ENCODE data around the gene B4GALNT1. TPM values are rescaled to one million over a fixed set of nuclear protein-coding genes. Genes with fewer than 3 reads are reported as not detected.

The B4GALNT1 gene
- polyA plus RNA-seq, 1 donor (not counting 4 experiments of a cell fraction or from before 2014, with no cell fraction given) = 0.08 TPM

DNA sequence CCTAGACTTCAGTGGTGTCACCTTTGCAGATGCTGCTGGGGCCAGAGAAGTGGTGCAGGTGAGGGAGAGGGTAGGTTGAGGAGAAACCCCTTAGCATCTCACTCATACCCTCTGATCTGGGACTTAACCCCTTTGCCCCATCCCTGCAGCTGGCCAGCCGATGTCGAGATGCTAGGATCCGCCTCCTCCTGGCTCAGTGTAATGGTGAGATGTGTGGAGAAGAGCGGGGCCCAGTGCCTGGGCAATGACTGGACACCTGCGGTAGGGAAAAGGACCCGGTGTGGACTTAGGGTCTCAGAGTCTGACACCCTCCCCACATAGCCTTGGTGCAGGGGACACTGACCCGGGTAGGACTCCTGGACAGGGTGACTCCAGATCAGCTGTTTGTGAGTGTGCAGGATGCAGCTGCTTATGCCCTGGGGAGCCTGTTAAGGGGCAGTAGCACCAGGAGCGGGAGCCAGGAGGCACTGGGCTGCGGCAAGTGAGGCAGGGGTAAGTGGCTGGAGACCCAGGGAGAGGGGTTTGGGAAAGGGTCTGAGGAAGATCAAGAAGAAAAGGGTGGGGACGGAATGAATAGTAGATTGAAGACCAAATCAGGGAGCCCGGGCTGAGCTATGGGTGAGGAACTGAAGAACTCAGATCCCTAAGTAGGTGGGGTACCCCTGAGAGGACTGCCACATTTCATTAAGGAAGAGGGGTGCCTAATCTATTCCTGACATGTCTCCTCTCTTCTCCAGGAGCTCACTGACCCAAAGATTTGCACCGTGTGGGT is 7.6 kb downstream of the B4GALNT1 start:
- Histone ChIP-seq H3K36me3 (ENCODE audit: control insufficient read depth in 2 of 2, extremely low read depth in 1 of 2, insufficient read depth in 2 of 2, low read length in 2 of 2) (no peaks in the 10 kb centered on the region), H3K4me2 (ENCODE audit: control insufficient read depth, extremely low read depth, insufficient read depth, low read depth, low read length) (no peak overlapping the region), H3K79me2 (ENCODE audit: control insufficient read depth, insufficient read depth, low read length) (no peaks in the 10 kb centered on the region), H3K9me1 (ENCODE audit: control insufficient read depth, extremely low read depth, insufficient read depth, low read length) (no peaks in the 10 kb centered on the region), H3K27me3 (ENCODE audit: control insufficient read depth, extremely low read depth, insufficient read depth, low read length) (peaks cover 92% of the 10 kb centered on the region), H3K9me3 (ENCODE audit: control insufficient read depth, low read depth, low read length) (no peaks in the 10 kb centered on the region), H4K20me1 (ENCODE audit: control insufficient read depth, extremely low read depth, insufficient read depth, low read length) (peaks cover 3% of the 10 kb centered on the region), H3K9ac (ENCODE audit: control insufficient read depth, extremely low read depth, insufficient read depth, low read length) (no peak overlapping the region), H3K4me3 (ENCODE audit: control insufficient read depth in 2 of 3, extremely low read depth in 1 of 3, insufficient read depth in 2 of 3, low read depth in 1 of 3, low read length in 3 of 3) (no peak overlapping the region), H3K27ac (ENCODE audit: control insufficient read depth, insufficient read depth, low read length) (no peak overlapping the region), H2AFZ (ENCODE audit: control insufficient read depth, low read length) (no peak overlapping the region), H3K4me1 (ENCODE audit: control insufficient read depth, extremely low read depth, insufficient read depth, low read length) (peaks cover 15% of the 10 kb centered on the region)
- TF ChIP-seq, protein P1, sequence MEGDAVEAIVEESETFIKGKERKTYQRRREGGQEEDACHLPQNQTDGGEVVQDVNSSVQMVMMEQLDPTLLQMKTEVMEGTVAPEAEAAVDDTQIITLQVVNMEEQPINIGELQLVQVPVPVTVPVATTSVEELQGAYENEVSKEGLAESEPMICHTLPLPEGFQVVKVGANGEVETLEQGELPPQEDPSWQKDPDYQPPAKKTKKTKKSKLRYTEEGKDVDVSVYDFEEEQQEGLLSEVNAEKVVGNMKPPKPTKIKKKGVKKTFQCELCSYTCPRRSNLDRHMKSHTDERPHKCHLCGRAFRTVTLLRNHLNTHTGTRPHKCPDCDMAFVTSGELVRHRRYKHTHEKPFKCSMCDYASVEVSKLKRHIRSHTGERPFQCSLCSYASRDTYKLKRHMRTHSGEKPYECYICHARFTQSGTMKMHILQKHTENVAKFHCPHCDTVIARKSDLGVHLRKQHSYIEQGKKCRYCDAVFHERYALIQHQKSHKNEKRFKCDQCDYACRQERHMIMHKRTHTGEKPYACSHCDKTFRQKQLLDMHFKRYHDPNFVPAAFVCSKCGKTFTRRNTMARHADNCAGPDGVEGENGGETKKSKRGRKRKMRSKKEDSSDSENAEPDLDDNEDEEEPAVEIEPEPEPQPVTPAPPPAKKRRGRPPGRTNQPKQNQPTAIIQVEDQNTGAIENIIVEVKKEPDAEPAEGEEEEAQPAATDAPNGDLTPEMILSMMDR (optimal IDR thresholded peaks at IDR 0.05 in 1 of 3, IDR thresholded peaks at IDR 0.05 in 1 of 3, conservative IDR thresholded peaks at IDR 0.05 in 1 of 3; ENCODE audit: extremely low read depth in 1 of 3, insufficient read depth in 2 of 3, low read length in 3 of 3) = no peak
- TF ChIP-seq EZH2 (IDR thresholded peaks at IDR 0.05; ENCODE audit: low read length) = no peak
- DNase-seq (ENCODE audit: low read depth, low spot score) = no peak
- no peak for FAIRE-seq
- dilution Hi-C loops (cut with MboI; ENCODE audit: extremely low pct_ligation_motif_present, low sequenced_read_pairs) = no loop called here

DNA sequence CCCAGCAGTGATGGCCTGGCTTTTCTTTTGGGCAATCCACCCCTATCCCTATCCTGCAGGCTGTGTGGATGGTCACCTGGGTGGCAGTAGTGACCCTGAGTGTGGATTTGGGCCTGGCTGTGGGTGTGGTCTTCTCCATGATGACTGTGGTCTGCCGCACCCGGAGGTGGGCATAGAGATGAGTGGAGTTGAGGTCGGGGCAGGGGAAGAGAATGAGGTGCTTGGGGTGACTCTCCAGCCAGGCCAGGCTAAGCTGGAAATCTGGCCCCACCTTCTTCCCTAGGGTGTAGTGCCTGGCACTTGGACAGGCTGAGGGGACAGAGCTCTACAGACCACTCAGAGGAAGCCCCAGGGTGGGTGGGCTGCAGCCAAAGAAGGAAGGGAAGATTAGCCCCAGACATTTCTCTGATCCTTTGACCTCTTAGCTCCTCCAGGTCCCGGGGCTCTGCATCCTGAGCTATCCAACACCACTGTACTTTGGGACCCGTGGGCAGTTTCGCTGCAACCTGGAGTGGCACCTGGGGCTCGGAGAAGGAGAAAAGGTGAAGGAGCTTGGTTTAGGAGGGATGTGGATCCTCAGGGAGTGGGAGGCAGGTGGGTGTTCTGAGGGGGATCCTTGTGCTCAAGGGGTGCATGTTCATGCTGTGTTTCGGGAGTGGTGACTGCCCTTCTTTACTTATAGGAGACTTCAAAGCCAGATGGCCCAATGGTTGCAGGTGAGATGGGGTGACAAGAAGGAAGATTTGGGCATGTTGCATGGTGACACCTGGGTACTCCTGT is 8.4 kb downstream of the B4GALNT1 start:
- no peak overlapping the region for H2AFZ ChIP-seq (ENCODE audit: control insufficient read depth, low read length)
- no peaks in the 10 kb centered on the region for H3K9me3 ChIP-seq (ENCODE audit: control insufficient read depth, low read depth, low read length)
- peaks cover 96% of the 10 kb centered on the region for H3K27me3 ChIP-seq (ENCODE audit: control insufficient read depth, extremely low read depth, insufficient read depth, low read length)
- H3K79me2 ChIP-seq (ENCODE audit: control insufficient read depth, insufficient read depth, low read length) = no peaks in the 10 kb centered on the region
- TF ChIP-seq, protein P1 (optimal IDR thresholded peaks at IDR 0.05 in 1 of 3, IDR thresholded peaks at IDR 0.05 in 1 of 3, conservative IDR thresholded peaks at IDR 0.05 in 1 of 3; ENCODE audit: extremely low read depth in 1 of 3, insufficient read depth in 2 of 3, low read length in 3 of 3) = no peak
- TF ChIP-seq EZH2 (IDR thresholded peaks at IDR 0.05; ENCODE audit: low read length) = no peak
- DNase-seq (ENCODE audit: low read depth, low spot score) (no peak), FAIRE-seq (no peak)
- H3K4me2 ChIP-seq (ENCODE audit: control insufficient read depth, extremely low read depth, insufficient read depth, low read depth, low read length) = no peak overlapping the region
- no peaks in the 10 kb centered on the region for H3K36me3 ChIP-seq (ENCODE audit: control insufficient read depth in 2 of 2, extremely low read depth in 1 of 2, insufficient read depth in 2 of 2, low read length in 2 of 2)
- no peaks in the 10 kb centered on the region for H3K9me1 ChIP-seq (ENCODE audit: control insufficient read depth, extremely low read depth, insufficient read depth, low read length)
- no peak overlapping the region for H3K4me3 ChIP-seq (ENCODE audit: control insufficient read depth in 2 of 3, extremely low read depth in 1 of 3, insufficient read depth in 2 of 3, low read depth in 1 of 3, low read length in 3 of 3)
- no peak overlapping the region for H3K27ac ChIP-seq (ENCODE audit: control insufficient read depth, insufficient read depth, low read length)
- H4K20me1 ChIP-seq (ENCODE audit: control insufficient read depth, extremely low read depth, insufficient read depth, low read length) = peaks cover 3% of the 10 kb centered on the region
- dilution Hi-C loops (cut with MboI; ENCODE audit: extremely low pct_ligation_motif_present, low sequenced_read_pairs) = no loop called here
- peaks cover 16% of the 10 kb centered on the region for H3K4me1 ChIP-seq (ENCODE audit: control insufficient read depth, extremely low read depth, insufficient read depth, low read length)
- H3K9ac ChIP-seq (ENCODE audit: control insufficient read depth, extremely low read depth, insufficient read depth, low read length) = no peak overlapping the region

Data from keratinocyte (primary cell).